Measurements from ENCODE around the gene SLC7A10. TPM values are rescaled to one million over a fixed set of nuclear protein-coding genes. Genes with fewer than 3 reads are reported as not detected.

SLC7A10 gene
- polyA plus RNA-seq, 1 donor from 2014 or later = not detected

GRCh38 chr19:33189453-33189852 is 36.2 kb downstream of the SLC7A10 start:
- Histone ChIP-seq H3K9me2 (ENCODE audit: insufficient read depth, low read length) (no peaks in the 10 kb centered on the region), H3F3A (ENCODE audit: insufficient read depth, low read length, poor library complexity, severe bottlenecking) (no peaks in the 10 kb centered on the region), H2AFZ (ENCODE audit: low read depth, low read length) (no peak overlapping the region), H3K4me3 (ENCODE audit: low read length) (no peak overlapping the region), H3K27ac (ENCODE audit: low read length) (no peak overlapping the region), H4K20me1 (ENCODE audit: insufficient read depth) (no peaks in the 10 kb centered on the region), H3K4me2 (ENCODE audit: low read length) (no peak overlapping the region), H3K27me3 (ENCODE audit: insufficient read depth, low read depth, low read length) (no peaks in the 10 kb centered on the region), H3K79me2 (replicated peaks; ENCODE audit: insufficient read depth, low read length) (peaks cover 3% of the 10 kb centered on the region), H3K36me3 (ENCODE audit: insufficient read depth, low read length) (no peaks in the 10 kb centered on the region), H3K9me3 (ENCODE audit: low read length) (no peaks in the 10 kb centered on the region), H3K9ac (ENCODE audit: low read length) (no peak overlapping the region)
- no peak for TF ChIP-seq EP300 (conservative IDR thresholded peaks at IDR 0.05; ENCODE audit: poor library complexity, severe bottlenecking)
- TF ChIP-seq RAD21 (conservative IDR thresholded peaks at IDR 0.05) = no peak
- TF ChIP-seq, protein P1, sequence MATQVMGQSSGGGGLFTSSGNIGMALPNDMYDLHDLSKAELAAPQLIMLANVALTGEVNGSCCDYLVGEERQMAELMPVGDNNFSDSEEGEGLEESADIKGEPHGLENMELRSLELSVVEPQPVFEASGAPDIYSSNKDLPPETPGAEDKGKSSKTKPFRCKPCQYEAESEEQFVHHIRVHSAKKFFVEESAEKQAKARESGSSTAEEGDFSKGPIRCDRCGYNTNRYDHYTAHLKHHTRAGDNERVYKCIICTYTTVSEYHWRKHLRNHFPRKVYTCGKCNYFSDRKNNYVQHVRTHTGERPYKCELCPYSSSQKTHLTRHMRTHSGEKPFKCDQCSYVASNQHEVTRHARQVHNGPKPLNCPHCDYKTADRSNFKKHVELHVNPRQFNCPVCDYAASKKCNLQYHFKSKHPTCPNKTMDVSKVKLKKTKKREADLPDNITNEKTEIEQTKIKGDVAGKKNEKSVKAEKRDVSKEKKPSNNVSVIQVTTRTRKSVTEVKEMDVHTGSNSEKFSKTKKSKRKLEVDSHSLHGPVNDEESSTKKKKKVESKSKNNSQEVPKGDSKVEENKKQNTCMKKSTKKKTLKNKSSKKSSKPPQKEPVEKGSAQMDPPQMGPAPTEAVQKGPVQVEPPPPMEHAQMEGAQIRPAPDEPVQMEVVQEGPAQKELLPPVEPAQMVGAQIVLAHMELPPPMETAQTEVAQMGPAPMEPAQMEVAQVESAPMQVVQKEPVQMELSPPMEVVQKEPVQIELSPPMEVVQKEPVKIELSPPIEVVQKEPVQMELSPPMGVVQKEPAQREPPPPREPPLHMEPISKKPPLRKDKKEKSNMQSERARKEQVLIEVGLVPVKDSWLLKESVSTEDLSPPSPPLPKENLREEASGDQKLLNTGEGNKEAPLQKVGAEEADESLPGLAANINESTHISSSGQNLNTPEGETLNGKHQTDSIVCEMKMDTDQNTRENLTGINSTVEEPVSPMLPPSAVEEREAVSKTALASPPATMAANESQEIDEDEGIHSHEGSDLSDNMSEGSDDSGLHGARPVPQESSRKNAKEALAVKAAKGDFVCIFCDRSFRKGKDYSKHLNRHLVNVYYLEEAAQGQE (IDR thresholded peaks at IDR 0.05; ENCODE audit: borderline replicate concordance) = no peak
- TF ChIP-seq EZH2 (IDR thresholded peaks at IDR 0.05; ENCODE audit: borderline replicate concordance, insufficient read depth, low read length, poor library complexity, severe bottlenecking) = no peak
- TF ChIP-seq POLR2AphosphoS5 (IDR thresholded peaks at IDR 0.05) = no peak
- TF ChIP-seq SMC3 (conservative IDR thresholded peaks at IDR 0.05; ENCODE audit: poor library complexity) = no peak
- TF ChIP-seq TAF1 (IDR thresholded peaks at IDR 0.05; ENCODE audit: low read depth) = no peak
- TF ChIP-seq CTCF (IDR thresholded peaks at IDR 0.05; ENCODE audit: poor library complexity, severe bottlenecking) = no peak
- TF ChIP-seq MXI1 (conservative IDR thresholded peaks at IDR 0.05; ENCODE audit: poor library complexity, severe bottlenecking) = no peak

DNA sequence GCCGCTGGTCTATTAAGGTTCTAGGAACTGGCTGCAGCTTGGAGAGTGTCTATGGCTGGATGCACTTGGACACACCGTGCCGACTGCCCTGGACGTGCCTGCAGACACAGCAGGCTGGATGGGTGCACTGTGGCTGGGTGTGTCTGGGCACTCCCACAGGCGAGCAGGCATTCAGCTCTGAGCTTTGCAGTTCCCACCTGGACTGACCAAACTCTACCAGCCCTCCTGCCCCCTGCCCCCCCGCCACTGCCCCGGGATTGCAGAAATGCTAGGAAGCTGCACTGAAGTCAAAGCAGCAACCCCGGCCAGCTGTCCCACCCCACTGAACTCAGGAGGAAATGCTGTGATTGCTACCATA is 38.5 kb downstream of the SLC7A10 start:
- no peaks in the 10 kb centered on the region for H3K9me3 ChIP-seq (ENCODE audit: low read length)
- H3K4me3 ChIP-seq (ENCODE audit: low read length) = no peak overlapping the region
- no peak overlapping the region for H2AFZ ChIP-seq (ENCODE audit: low read depth, low read length)
- no peaks in the 10 kb centered on the region for H3K27me3 ChIP-seq (ENCODE audit: insufficient read depth, low read depth, low read length)
- H3F3A ChIP-seq (ENCODE audit: insufficient read depth, low read length, poor library complexity, severe bottlenecking) = no peaks in the 10 kb centered on the region
- H3K27ac ChIP-seq (ENCODE audit: low read length) = no peak overlapping the region
- H3K36me3 ChIP-seq (ENCODE audit: insufficient read depth, low read length) = no peaks in the 10 kb centered on the region
- no peaks in the 10 kb centered on the region for H4K20me1 ChIP-seq (ENCODE audit: insufficient read depth)
- no peak overlapping the region for H3K4me2 ChIP-seq (ENCODE audit: low read length)
- no peak overlapping the region for H3K9ac ChIP-seq (ENCODE audit: low read length)
- no peaks in the 10 kb centered on the region for H3K9me2 ChIP-seq (ENCODE audit: insufficient read depth, low read length)
- TF ChIP-seq EZH2 (IDR thresholded peaks at IDR 0.05; ENCODE audit: borderline replicate concordance, insufficient read depth, low read length, poor library complexity, severe bottlenecking) = no peak
- TF ChIP-seq TAF1 (IDR thresholded peaks at IDR 0.05; ENCODE audit: low read depth) = no peak
- TF ChIP-seq MXI1 (conservative IDR thresholded peaks at IDR 0.05; ENCODE audit: poor library complexity, severe bottlenecking) = no peak
- TF ChIP-seq, protein P1 (IDR thresholded peaks at IDR 0.05; ENCODE audit: borderline replicate concordance) = no peak
- TF ChIP-seq SMC3 (conservative IDR thresholded peaks at IDR 0.05; ENCODE audit: poor library complexity) = no peak
- TF ChIP-seq CTCF (IDR thresholded peaks at IDR 0.05; ENCODE audit: poor library complexity, severe bottlenecking) = no peak
- H3K79me2 ChIP-seq (replicated peaks; ENCODE audit: insufficient read depth, low read length) = no peaks in the 10 kb centered on the region

All from neural cell (in vitro differentiated cells).